ENCODE measurements around the gene LRCH4. TPM values are rescaled to one million over a fixed set of nuclear protein-coding genes. Genes with fewer than 3 reads are reported as not detected.

Gene LRCH4
- total and polyA plus RNA-seq, 2 of the 13 experiments (the other 11 are each of a cell fraction or from before 2014, with no cell fraction given), result 7.0 to 9.3 TPM

- TF ChIP-seq CEBPG (CRISPR knock-in tag; IDR thresholded peaks at IDR 0.05), result peak; percentile 59
- peak; percentile 17; the same call in 1 of the 2 replicates for TF ChIP-seq KLF11 (CRISPR knock-in tag; IDR thresholded peaks at IDR 0.05)
- TF ChIP-seq CEBPB (IDR thresholded peaks at IDR 0.05; ENCODE audit: borderline replicate concordance, low read depth, low read length), result peak; percentile 88
- peak in 1 of 2 experiments; percentile 49; a peak in 1 of 4 replicates for TF ChIP-seq KLF16 (CRISPR knock-in tag; IDR thresholded peaks at IDR 0.05)
- TF ChIP-seq CEBPZ (IDR thresholded peaks at IDR 0.05; ENCODE audit: low read length), result no peak; the same call in 1 of the 2 replicates
- no peak for TF ChIP-seq ZMAT5 (CRISPR knock-in tag; IDR thresholded peaks at IDR 0.05; ENCODE audit: borderline replicate concordance, low read depth)
- no peak for TF ChIP-seq ZBTB40 (IDR thresholded peaks at IDR 0.05)
- TF ChIP-seq ZBTB40 (CRISPR knock-in tag; IDR thresholded peaks at IDR 0.05), result no peak
- TF ChIP-seq PPARG (CRISPR knock-in tag; conservative IDR thresholded peaks at IDR 0.05), result no peak
- no peak for TF ChIP-seq ZNF142 (CRISPR knock-in tag; IDR thresholded peaks at IDR 0.05)
These were observed 26.2 kb upstream of the LRCH4 start, which contains the start of gene MOSPD3 (continued) for GRCh38 chr7:100611983-100612729.

Measured in HepG2 (cell line).